Gastroesophageal sphincter (tissue), 4 donors: ENCODE measurements around the gene IMMP2L. TPM values are rescaled to one million over a fixed set of nuclear protein-coding genes. Genes with fewer than 3 reads are reported as not detected.

ENCODE experiments used
- ATAC-seq: fragments of 150-250 bp; one replicate; pipeline ENCODE4 v1.9.1; 2016; ENCODE audit warnings: mild to moderate bottlenecking, moderate library complexity
- H3K27ac ChIP-seq, 4 donors: fragments of 200-600 bp; sonication (generic) in 3 of 4; 1 replicate in 3 of 4; 2 replicates in 1 of 4; pipeline ENCODE4 v1.5.1; 2016 to 2019
- H3K27me3 ChIP-seq: fragments of 200-600 bp; sonication (generic); one replicate; pipeline ENCODE4 v1.5.1; 2019
- H3K36me3 ChIP-seq, 2 donors: fragments of 200-600 bp; sonication (generic); one replicate each; pipeline ENCODE4 v1.5.1; 2019; ENCODE audit warnings: control low read depth in 1 of 2
- H3K4me1 ChIP-seq, 3 donors: fragments of 200-600 bp; sonication (generic); 1 replicate in 2 of 3; 2 replicates in 1 of 3; pipeline ENCODE4 v1.5.1; 2016 to 2019; ENCODE audit warnings: control low read depth in 2 of 3
- H3K4me3 ChIP-seq, 2 donors: fragments of 200-600 bp; sonication (generic); one replicate each; pipeline ENCODE4 v1.5.1; 2019; ENCODE audit warnings: mild to moderate bottlenecking in 1 of 2, moderate library complexity in 1 of 2
- H3K9me3 ChIP-seq, 3 donors: fragments of 200-600 bp; sonication (generic); one replicate each; pipeline ENCODE4 v1.5.1; 2017 to 2019; ENCODE audit warnings: control low read depth in 2 of 3
- EP300 ChIP-seq: sonication (generic); formaldehyde crosslinking; IDR thresholded peaks from one replicate; pipeline ENCODE4 v1.6.1; 2017; ENCODE audit warnings: antibody characterized with exemption, mild to moderate bottlenecking
- POLR2A ChIP-seq, 2 donors: fragments of 450-650 bp; IDR thresholded peaks; one replicate each; pipeline ENCODE4 v1.6.1; 2017; ENCODE audit warnings: antibody characterized with exemption in 2 of 2, mild to moderate bottlenecking in 2 of 2, moderate library complexity in 1 of 2
- POLR2AphosphoS5 ChIP-seq: sonication (generic); formaldehyde crosslinking; IDR thresholded peaks from one replicate; pipeline ENCODE4 v1.6.1; 2017; ENCODE audit warnings: antibody characterized with exemption
- WGBS, 2 donors: methylation state at CpG; one replicate each; pipeline ENCODE4 v1.1.5; 2018; ENCODE audit warnings: low coverage in 1 of 2; 5-methylcytosine and 5-hydroxymethylcytosine counted together
- total RNA-seq, 4 donors: library from RNA; depleted of rRNA; stranded (reverse); fragments of >200 nt; gene quantifications; one replicate each; pipeline ENCODE4 v1.1.0, GENCODE V29; 2016
- TF ChIP-seq, protein P1 (sequence below), 4 experiments: fragments of 200-600 bp in 2 of 4; fragments of 450-650 bp in 2 of 4; sonication (generic) in 1 of 4; IDR thresholded peaks; one replicate each; pipeline ENCODE4 v1.5.1; 2017 to 2019; ENCODE audit warnings: antibody characterized with exemption in 4 of 4, mild to moderate bottlenecking in 2 of 4, moderate library complexity in 2 of 4

Gene IMMP2L
- total RNA-seq, 4 donors from 2014 or later, result 13.6 to 38.5 (median 30.1) TPM

DNA sequence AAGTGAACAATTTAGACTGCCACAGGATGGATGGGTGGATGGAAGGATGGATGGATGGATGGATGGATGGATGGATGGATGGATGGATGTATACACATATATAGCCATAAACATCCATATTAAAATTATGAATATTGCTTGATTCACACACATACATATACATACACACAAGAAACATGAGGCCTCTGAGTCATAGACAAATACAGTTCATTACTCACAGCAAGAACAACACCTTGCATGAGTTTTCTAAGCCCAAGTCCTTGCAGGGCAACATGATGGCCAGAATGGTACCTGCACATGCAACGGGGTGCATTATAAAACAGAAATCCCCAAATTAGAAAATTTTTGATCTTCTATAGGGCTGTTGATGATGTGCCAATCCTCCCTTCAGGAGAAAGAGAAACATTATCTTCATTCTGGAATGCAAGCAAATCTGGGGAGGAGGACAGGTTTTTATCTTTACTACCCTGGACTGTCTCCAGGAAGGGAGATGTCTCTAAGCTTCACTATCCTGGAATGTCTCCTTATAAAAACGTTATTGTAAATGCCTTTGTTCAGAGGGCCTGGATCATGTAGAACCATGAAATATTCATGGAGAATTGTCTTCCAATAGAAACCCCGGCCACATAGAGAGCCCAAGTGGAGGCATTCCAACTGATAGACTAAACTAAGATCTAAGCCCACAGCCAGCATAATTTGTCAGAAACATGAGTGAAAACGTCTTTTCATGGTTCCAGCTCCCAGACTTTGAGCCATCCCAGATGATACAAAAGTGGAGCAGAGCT is 709.9 kb downstream of the IMMP2L start:
- no peak overlapping the region for H3K27ac ChIP-seq
- no peak for ATAC-seq
- no peak overlapping the region for H3K4me3 ChIP-seq
- no peaks in the 10 kb centered on the region for H3K4me1 ChIP-seq
- TF ChIP-seq EP300 (no peak), POLR2A (IDR thresholded peaks at IDR 0.05) (no peak), POLR2AphosphoS5 (no peak)
- TF ChIP-seq, protein P1, sequence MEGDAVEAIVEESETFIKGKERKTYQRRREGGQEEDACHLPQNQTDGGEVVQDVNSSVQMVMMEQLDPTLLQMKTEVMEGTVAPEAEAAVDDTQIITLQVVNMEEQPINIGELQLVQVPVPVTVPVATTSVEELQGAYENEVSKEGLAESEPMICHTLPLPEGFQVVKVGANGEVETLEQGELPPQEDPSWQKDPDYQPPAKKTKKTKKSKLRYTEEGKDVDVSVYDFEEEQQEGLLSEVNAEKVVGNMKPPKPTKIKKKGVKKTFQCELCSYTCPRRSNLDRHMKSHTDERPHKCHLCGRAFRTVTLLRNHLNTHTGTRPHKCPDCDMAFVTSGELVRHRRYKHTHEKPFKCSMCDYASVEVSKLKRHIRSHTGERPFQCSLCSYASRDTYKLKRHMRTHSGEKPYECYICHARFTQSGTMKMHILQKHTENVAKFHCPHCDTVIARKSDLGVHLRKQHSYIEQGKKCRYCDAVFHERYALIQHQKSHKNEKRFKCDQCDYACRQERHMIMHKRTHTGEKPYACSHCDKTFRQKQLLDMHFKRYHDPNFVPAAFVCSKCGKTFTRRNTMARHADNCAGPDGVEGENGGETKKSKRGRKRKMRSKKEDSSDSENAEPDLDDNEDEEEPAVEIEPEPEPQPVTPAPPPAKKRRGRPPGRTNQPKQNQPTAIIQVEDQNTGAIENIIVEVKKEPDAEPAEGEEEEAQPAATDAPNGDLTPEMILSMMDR (IDR thresholded peaks at IDR 0.05), result no peak
- no peaks in the 10 kb centered on the region for H3K9me3 ChIP-seq
- 37 to 50% methylated on average over 3 to 4 of the region's 4 CpGs for WGBS, 2 donors
- H3K27me3 ChIP-seq, result no peaks in the 10 kb centered on the region
- H3K36me3 ChIP-seq, result no peaks in the 10 kb centered on the region

DNA sequence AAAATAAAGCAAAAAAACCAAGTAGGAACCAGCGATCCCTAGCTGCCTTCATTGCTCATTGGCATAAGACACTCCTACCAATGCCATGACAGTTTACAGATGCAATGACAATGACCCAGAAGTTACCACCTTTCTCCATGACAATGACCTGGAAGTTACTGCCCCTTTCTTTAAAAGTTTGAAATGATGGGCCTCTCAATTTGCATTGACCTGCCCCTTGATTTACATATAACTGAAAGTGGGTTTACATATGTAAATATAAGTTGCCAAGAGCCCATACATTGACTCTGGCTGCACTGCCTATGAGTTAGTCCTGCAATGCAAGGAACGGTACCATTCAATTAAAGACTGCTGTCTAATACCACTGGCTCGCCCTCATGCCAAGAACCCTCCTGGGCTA is 712.1 kb downstream of the IMMP2L start:
- H3K4me3 ChIP-seq, result no peak overlapping the region
- H3K27ac ChIP-seq, result no peak overlapping the region
- no peaks in the 10 kb centered on the region for H3K4me1 ChIP-seq
- WGBS, 2 donors, result 97 to 100% methylated on average over 1 to 3 of the region's 3 CpGs
- H3K9me3 ChIP-seq, result no peaks in the 10 kb centered on the region
- ATAC-seq, result no peak
- no peak for TF ChIP-seq POLR2A (IDR thresholded peaks at IDR 0.05)
- no peak for TF ChIP-seq EP300
- TF ChIP-seq, protein P1 (IDR thresholded peaks at IDR 0.05), result no peak
- no peak for TF ChIP-seq POLR2AphosphoS5
- no peaks in the 10 kb centered on the region for H3K36me3 ChIP-seq
- H3K27me3 ChIP-seq, result no peaks in the 10 kb centered on the region

DNA sequence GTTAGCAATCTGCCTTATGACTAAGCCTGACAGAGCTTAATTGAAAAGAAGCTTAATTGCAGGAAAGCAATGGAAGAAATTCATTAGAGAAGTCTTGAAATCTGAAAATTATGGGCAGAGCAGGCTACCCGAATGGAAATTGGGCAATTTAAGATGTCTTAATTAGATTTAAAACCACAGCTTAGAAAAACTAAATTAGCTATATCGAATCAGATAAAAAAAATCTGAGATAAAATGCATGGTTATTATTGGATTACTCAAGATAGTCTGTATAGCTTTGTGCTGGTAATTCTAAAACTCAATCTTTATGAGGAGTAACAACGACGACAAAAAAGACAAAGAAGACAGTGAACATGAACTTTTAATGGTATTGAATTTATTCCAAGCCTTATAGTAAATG is 719.5 kb downstream of the IMMP2L start:
- no peaks in the 10 kb centered on the region for H3K27me3 ChIP-seq
- no peaks in the 10 kb centered on the region for H3K9me3 ChIP-seq
- no peak for TF ChIP-seq POLR2AphosphoS5
- no peak for TF ChIP-seq EP300
- TF ChIP-seq, protein P1 (IDR thresholded peaks at IDR 0.05), result no peak
- no peak for TF ChIP-seq POLR2A (IDR thresholded peaks at IDR 0.05)
- no peaks in the 10 kb centered on the region for H3K36me3 ChIP-seq
- H3K27ac ChIP-seq, result no peak overlapping the region
- ATAC-seq, result no peak
- H3K4me1 ChIP-seq, result peaks cover 0 to 5% (median 0%) of the 10 kb centered on the region in 3 donors
- no peak overlapping the region for H3K4me3 ChIP-seq
- 91 to 94% methylated on average over 4 of the region's 4 CpGs for WGBS, 2 donors

DNA sequence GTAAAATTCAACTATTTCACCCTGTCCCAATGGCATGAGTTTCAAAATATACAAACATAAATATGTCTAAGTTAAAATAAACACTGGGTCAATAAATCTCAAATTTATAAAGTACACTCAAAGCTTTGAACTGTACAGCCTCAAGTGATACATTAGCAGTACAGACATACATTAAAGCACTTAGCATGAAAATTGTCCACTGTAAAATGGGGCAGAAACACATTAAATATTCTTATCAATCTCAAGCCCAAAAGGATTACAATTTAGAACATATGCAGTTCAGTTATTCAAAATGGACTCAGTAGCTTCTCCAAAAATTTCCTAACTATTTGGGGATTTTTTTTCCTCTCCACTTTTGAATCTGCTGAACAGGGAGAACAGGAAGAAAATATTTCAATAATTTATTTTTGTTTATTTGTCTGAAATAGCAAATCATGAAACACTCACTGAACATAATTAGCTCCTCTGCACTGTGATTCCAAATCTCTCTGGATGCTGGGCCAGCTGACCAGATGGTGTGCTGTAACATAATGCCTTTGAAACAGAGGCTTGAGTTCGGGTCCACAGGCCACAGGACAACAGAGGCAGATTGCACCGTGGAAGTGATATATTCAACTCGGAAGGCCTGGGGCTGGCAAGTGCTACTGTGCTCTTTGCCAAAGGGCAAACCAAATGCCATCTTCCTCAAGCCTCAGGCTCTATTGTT is 720.3 kb downstream of the IMMP2L start:
- peaks cover 0 to 5% (median 0%) of the 10 kb centered on the region in 3 donors for H3K4me1 ChIP-seq
- H3K27ac ChIP-seq, result no peak overlapping the region
- no peaks in the 10 kb centered on the region for H3K36me3 ChIP-seq
- H3K4me3 ChIP-seq, result no peak overlapping the region
- TF ChIP-seq EP300 (no peak), POLR2AphosphoS5 (no peak), POLR2A (IDR thresholded peaks at IDR 0.05) (no peak)
- TF ChIP-seq, protein P1 (IDR thresholded peaks at IDR 0.05), result no peak
- no peak for ATAC-seq
- WGBS, 2 donors, result 46 to 70% methylated on average over 3 of the region's 3 CpGs
- H3K9me3 ChIP-seq, result no peaks in the 10 kb centered on the region
- H3K27me3 ChIP-seq, result no peaks in the 10 kb centered on the region
